ENCODE results near the gene DUOXA1.
"Not testable (repeated sequence)": the region's sequence is repeated elsewhere in the genome, so short reads cannot be mapped to it uniquely, and the experiment has no call there.

The DUOXA1 gene

GRCh38 chr15:45106002-45106790 lies 23.5 kb downstream of the DUOXA1 start:
- DNase-seq (ENCODE audit: low read depth), result no peak
- TF ChIP-seq, protein P1, sequence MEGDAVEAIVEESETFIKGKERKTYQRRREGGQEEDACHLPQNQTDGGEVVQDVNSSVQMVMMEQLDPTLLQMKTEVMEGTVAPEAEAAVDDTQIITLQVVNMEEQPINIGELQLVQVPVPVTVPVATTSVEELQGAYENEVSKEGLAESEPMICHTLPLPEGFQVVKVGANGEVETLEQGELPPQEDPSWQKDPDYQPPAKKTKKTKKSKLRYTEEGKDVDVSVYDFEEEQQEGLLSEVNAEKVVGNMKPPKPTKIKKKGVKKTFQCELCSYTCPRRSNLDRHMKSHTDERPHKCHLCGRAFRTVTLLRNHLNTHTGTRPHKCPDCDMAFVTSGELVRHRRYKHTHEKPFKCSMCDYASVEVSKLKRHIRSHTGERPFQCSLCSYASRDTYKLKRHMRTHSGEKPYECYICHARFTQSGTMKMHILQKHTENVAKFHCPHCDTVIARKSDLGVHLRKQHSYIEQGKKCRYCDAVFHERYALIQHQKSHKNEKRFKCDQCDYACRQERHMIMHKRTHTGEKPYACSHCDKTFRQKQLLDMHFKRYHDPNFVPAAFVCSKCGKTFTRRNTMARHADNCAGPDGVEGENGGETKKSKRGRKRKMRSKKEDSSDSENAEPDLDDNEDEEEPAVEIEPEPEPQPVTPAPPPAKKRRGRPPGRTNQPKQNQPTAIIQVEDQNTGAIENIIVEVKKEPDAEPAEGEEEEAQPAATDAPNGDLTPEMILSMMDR (IDR thresholded peaks at IDR 0.05; ENCODE audit: control insufficient read depth, extremely low read depth, insufficient read depth), result no peak
- H3K4me3 ChIP-seq (ENCODE audit: low read depth, low read length), result no peak overlapping the region

DNA sequence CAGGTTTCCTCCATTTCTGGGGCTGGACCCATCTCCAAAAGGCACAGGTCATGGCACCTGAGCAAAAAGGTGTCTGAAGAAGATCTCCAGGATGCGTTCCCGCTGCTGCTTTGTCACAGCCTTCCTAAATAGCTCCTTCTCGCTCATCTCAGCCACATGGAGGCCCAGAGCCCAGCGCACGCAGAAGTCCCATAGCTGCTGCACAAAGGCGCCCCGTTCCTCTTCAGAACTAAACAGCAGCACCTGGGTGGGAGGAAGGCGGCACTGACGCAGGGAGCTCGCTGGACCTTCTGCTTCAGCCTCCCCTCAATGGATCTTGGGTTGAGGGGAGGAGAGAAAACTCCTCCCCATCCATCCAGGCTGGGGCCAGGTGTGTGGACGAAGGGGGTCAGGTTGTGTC lies 24.1 kb downstream of the DUOXA1 start:
- no peak for DNase-seq (ENCODE audit: low read depth)
- TF ChIP-seq, protein P1 (IDR thresholded peaks at IDR 0.05; ENCODE audit: control insufficient read depth, extremely low read depth, insufficient read depth), result no peak
- no peak overlapping the region for H3K4me3 ChIP-seq (ENCODE audit: low read depth, low read length)

GRCh38 chr15:45104170-45104569 lies 25.5 kb downstream of the DUOXA1 start:
- not testable (repeated sequence) for H3K4me3 ChIP-seq (ENCODE audit: low read depth, low read length); DNase-seq (ENCODE audit: low read depth)

GRCh38 chr15:45102226-45102625 lies 27.5 kb downstream of the DUOXA1 start:
- TF ChIP-seq, protein P1 (IDR thresholded peaks at IDR 0.05; ENCODE audit: control insufficient read depth, extremely low read depth, insufficient read depth), result no peak
- H3K4me3 ChIP-seq (ENCODE audit: low read depth, low read length), result no peak overlapping the region
- DNase-seq (ENCODE audit: low read depth), result no peak

DNA sequence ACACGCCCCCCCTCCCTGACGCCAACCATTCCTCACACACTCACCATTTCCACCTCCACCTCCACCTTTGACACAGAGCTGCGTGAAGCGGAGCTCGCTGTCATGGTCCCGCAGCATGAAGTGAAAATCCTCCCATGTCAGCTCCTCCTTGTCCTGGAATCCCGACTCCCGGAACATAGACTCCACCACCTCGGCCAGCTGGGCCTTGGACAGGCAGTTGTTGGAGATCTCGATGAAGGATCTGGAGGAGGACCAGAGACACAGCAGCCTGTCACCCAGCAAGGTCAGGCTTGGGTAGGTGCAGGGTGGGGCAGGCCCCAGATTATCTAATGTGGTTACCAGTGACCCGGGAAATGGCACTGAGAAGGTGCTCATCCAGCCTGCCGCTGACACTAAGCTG lies 27.9 kb downstream of the DUOXA1 start:
- no peak overlapping the region for H3K4me3 ChIP-seq (ENCODE audit: low read depth, low read length)
- no peak for DNase-seq (ENCODE audit: low read depth)
- TF ChIP-seq, protein P1 (IDR thresholded peaks at IDR 0.05; ENCODE audit: control insufficient read depth, extremely low read depth, insufficient read depth), result no peak

DNA sequence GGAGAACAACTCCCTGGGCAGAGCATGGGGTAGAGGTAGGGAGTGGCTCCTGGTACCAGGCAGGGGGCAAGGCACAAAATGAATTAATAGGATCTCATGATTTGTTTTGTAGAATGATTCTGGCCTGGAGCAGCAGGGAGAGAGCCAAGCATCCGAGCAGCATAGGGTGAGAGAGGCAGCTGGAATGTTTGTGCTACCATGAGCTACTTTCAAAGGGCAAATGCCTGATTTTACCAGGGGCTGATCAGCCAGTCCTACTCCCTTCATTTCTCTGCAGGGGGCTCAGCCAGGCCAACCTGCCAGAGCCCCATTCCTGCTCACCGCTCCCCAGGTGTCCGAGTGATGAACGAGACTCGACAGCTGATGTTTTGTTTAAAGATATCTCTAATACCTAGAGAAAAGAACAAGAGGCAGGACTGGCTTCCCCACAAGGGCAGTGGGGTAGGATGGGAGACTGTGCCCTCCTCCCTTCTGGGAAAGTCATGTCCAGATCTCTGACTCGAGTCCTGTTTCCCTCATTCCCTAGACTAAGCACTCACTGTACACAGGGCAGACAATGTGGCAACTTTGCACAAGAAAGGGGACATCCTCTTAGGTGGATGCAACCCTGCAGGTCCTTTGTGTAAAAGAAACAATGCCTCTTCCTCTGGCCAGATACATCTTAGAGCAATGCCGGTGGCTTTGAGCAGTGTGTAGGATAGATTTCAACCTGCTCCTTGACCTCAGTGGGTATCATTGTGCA lies 28.6 kb downstream of the DUOXA1 start:
- H3K4me3 ChIP-seq (ENCODE audit: low read depth, low read length), result no peak overlapping the region
- no peak for DNase-seq (ENCODE audit: low read depth)
- TF ChIP-seq, protein P1 (IDR thresholded peaks at IDR 0.05; ENCODE audit: control insufficient read depth, extremely low read depth, insufficient read depth), result no peak

GRCh38 chr15:45099549-45100165 lies 30.0 kb downstream of the DUOXA1 start:
- TF ChIP-seq, protein P1 (IDR thresholded peaks at IDR 0.05; ENCODE audit: control insufficient read depth, extremely low read depth, insufficient read depth), result no peak
- no peak for DNase-seq (ENCODE audit: low read depth)
- no peak overlapping the region for H3K4me3 ChIP-seq (ENCODE audit: low read depth, low read length)

All from LNCaP clone FGC (cell line).